Skin of body (tissue), 2 donors: Measurements from ENCODE around the gene UBASH3B. TPM values are rescaled to one million over a fixed set of nuclear protein-coding genes. Genes with fewer than 3 reads are reported as not detected.

Experiments
- DNase-seq: peaks from one replicate; lab custom pipeline; 2025; lab: John Stamatoyannopoulos, UW
- total RNA-seq: library from RNA; depleted of rRNA; stranded (reverse); fragments of >200 nt; gene quantifications from one replicate; pipeline ENCODE4 v1.2.3, GENCODE V29; 2014

The UBASH3B gene
- total RNA-seq, 1 donor from 2014 or later = 3.8 TPM

DNA sequence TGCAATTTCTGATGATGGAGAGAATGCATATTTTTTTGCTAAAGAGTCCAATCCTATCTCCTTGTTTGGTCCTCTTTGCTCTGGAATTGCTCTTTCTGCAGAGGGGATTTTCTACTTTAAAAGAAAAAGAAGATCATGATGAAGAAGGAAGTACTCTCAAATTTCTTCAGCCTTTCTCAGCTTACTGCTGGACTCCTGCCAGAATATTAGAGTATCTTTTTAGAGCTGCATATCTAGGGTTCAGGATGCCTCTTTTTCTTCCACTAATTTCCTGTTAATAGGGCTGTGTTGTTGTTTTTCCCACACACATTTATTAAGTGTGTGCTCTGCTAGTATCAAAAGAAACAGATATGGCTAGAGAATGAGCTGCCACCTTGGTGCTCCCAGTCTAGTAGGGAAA lies 18.2 kb downstream of the UBASH3B start:
- DNase-seq = no peak

DNA sequence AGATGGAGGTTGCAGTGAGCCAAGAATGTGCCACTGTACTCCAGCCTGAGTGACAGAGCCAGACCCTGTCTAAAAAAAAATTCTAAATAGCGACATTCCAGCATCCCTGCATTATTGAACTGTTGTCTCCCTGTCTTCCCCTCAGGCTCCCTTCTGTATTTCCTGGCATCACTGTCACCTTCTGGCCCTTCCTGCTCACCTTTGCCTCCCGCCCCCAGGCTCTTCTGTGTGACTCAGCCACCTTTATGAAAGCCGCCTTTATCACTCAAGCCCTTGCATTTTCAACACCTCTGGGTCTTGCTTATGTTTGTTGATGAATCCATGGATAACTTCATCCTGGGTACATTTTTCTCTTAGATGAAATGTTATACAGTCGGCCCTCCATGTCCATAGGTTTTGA lies 21.1 kb downstream of the UBASH3B start:
- no peak for DNase-seq

DNA sequence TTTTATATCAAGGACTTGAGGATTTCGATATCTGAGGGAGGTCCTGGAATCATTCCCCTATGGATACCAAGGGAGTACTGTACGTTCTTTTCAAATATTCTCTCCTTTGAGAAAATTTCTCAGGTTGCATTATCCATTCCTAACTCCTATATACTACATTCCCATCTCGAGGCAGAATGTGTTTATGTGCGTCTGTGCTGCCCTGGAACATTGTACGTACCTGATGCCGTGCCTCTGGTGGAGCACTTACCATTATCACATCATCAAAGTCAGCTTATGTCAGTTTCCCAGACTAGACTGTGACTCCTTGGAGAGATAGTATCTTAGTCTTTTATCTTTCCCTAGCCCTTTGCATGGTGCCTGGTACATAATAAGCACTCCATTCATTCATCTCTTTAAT lies 21.7 kb downstream of the UBASH3B start:
- no peak for DNase-seq

DNA sequence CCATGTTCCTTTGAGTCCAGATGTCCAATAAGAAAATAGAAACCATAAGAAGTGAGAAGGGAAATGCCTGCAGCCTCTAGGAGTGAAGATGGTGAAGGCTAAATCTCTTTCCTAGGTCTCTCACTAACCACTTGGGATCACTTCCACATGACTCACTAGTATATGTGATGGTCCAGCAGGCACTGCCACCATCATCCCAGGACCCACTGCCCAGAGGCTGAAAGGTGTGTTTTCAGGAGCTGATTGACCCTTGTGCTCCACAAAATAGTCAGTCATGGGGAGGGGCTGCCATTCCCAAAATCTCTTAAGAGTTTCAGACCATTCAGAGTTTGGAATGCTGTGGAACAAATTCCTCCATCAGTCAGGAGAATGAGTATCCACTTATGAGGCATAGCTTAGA lies 22.9 kb downstream of the UBASH3B start:
- no peak for DNase-seq

DNA sequence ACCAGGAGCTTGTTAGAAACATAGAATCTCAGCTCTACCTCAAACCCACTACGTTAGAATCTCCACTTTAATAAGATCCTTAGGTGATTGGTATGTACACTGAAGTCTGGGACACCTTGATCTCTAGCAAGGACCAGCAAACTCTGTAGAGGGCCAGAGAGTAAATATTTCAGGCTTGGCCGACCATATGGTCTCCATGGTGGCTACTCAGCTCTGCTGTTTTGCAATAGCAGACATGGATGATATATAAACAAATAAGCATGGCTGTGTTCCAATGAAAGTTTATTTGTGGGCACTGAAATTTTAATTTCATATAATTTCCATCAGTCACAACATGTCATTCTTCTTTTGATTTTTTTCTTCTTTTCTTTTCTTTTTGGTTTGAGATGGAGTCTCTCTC lies 23.9 kb downstream of the UBASH3B start:
- no peak for DNase-seq

DNA sequence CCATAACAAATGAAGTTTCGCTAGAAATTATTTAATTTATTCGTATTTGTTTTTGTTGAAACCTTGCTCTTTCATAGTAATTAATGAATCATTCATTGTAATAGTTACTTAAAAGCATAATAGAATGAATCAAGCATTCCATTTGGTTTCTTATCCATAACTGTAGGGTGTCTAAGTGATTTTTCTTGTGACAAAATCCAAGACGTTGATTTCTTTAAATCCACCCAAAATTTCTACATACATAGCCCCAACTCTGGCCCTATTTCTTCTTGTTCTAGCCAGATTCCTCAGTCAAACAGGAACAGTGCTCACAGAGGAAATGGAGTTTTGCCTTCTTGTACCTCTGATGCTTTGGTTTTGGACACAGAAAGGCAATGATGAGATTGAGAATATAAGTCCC lies 25.5 kb downstream of the UBASH3B start:
- no peak for DNase-seq

DNA sequence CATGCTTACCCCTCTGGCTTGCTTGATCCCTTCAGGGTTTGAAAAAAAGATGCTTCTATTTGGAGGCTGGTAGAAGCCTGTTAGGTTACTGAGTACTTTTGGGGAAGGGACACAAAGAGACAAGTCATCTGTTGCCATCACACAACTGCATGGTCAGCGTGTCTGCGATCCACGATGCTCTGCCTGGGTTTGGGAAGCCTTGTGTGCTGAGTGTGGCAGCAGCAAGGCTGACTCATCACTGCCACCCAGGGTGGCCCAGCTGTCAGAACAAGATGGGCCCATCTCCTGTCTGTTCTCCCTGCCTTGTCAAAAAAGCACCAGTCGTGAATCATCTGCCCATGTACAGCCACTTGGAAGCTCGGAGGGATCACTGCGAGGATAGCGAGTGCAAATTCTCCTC lies 26.2 kb downstream of the UBASH3B start:
- no peak for DNase-seq

DNA sequence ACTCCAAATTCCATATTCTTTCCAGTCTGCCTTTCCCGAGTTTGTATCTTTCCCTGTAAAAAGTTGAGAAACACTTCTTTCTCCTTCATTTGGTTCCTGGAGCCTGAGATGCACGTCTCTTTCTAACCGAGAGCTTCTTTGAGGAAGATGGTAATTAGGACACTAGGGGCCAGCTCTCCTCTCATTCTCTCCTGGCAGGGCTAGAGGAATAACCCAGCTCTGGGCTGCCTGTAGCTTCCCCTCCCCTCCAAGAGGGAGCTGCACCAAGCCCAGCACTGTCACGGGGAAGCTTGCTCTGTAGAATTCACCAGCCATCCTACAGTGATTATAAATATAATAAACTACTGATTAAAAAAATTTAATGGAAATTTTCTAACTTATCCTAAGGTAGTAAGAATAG lies 26.9 kb downstream of the UBASH3B start:
- no peak for DNase-seq

DNA sequence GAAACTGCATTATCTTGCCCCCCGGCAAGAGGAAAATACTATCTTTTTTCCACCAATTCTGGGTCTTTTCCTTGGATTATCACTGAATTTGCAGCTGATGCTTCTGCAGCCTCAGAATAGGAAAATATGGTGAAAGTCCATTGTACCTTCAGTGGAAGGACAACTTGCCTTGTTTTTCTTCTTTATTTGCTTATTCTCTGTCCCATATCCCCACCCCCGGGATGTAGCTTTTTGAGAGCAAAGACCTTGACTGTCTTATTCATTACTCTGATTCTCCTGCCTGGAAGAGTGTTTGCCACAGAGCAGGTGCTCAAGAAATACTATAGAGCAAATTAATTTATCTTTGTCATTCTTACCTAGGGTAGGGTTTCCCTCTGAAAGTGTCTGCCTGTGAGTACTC lies 29.5 kb downstream of the UBASH3B start:
- DNase-seq = no peak

DNA sequence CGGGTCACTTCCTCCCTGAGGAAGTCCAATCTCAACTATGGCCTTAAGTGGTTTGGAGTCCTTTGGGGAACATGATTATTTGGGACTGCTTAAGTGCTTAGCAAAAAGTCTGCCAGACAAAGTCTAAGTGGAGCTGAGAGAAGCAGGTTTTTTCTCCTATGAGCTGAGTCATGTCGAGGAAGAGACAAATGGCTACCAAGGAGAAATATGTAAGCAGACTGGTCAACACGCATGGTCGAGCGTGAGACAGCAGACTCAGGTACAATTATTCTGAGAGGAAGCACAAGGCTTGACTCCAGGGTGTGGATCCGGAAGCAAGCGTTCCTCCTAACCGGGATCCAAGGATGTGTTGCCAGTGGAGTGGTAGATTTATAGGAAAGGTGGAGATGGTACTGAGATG lies 30.6 kb downstream of the UBASH3B start:
- DNase-seq = no peak

DNA sequence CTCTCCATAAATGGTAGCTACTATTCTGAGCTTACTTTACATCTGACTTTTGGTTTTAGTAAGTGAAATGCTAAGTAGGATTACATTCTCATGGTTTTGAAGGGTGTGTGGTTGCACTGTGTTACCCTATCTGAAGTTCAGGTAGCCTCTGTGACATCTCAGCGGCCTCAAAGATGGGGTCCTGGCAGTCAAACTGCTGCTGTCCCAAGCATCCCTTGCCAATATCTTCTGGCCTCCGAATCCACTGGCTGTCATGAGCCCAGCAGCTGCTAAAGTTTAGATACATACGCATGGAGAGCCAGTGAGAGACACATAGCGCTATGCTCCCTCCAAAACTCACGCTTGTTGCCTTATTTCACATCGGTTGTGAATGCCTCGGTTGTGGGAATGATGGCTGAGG lies 34.9 kb downstream of the UBASH3B start:
- DNase-seq = peak; percentile 27

DNA sequence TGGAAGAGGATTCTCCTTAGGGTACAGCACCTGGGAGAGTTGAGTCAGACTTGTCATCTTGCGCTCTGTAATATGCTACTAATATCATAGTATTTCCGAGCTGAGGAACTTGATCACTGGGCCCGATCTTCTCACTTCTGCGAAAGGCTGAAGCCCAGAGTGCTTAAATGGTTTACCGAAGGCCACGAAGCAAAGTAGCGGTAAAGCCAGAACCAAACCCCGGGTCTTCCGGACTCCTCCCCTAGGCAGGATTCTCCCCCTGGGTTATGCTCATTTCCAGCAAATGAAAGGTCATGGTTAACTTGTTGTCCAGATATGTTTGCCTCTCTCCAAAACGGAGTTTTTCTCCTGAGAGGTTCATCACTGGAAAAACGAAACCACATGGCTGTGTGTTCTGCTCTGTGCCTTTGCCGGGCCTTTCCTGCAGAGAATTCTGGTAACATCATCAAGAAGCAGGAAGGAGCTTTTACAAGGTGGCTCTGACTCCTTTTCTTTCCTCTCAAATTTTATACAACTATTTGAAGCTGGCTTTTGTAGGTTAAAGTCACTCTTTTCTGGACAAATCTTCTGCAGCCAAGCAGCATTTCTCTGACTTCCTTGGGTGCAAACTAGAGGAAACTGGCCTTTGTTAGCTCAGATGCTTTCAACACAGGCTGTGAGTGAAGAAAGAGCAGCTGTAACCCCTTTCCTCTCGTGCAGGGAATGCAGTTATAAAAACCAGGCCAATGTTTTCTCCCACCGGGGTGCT lies 35.5 kb downstream of the UBASH3B start:
- peak; percentile 47 for DNase-seq

DNA sequence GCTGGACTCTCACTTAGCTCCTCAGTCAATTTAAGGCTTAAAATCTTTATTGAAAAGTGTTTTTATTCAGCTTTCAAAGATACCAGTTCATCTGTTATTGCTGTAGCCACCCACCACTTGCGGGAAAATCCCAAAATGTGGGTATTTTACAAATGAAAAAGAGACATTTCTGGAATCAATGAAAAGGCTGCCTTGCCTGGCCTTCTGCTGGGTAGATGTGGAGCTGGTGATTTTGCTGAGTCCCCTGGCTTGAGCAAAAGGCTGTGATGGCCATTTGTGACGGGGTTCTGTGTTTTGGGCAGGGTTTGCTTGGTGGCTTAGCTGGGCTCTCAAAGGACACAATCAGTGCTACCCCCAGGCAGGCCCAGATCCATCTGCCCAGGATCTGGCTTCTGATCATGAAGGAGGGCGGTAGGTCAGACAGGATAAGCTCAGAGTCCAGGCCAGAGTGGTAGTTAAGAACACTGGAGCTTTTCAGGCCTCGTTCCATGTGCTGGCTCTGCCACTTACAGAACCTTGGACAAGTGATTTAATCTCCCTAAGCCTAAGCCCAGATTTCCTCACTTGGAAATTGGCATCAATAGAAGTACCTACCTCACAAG lies 36.1 kb downstream of the UBASH3B start:
- DNase-seq = no peak

DNA sequence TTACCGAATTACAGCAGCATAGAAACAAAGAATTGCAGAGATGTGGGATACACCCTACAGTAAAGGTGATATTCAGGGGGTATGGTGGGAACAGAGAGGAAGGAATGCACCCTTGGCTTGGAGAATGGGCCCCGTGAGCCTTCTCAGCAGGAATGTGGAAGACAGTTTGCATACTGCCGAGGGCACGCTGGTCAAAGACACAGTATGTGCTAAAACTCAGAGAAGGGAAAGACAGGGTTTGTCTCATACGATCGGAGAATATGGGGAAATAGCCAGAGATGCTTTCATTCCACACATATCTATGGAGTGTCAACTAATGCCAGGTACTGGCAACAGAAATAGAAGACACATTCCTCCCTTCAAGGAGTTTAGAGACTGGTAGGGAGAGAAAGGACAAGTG lies 36.9 kb downstream of the UBASH3B start:
- DNase-seq = no peak

DNA sequence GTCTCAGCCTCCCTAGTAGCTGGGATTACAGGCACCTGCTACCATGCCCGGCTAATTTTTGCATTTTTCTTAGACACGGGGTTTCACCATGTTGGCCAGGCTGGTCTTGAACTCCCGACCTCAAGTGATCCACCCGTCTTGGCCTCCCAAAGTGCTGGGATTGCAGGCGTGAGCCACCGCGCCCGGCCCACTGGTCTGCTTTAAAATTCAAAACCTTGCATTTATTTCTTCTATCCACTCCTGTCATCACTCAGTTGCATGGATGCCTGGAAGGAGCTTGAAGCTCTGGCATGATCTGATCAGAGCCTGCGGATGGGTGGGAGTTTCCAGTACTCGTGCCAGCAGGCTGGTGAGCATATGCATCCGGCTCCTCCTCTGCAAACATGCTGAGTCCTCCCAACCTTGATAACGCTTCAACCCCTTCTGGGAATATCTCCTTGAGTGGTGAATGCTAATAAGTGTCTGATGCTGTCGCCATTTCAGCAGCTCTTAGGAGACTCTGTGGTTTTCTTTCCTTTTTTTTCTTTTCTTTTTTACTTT lies 39.6 kb downstream of the UBASH3B start:
- no peak for DNase-seq

DNA sequence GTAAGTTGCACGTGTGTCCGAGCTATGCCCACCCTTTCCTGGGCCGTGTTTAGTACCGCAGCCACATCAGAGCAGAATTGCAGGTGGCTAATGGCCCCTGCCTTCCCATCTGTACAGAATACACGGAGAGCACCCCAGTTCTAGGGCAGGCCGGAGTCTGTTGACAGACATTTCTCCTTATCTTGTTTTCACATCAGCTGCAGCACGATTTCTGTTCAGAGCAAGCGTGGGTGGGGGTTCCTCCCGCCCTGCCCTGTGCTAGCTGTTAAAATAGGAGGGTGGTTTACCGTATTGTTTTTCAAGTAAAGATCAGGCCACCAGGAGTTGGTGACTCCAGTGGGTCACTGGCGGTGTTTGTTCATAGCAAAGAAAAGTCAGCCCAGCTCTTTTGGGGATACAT lies 41.1 kb downstream of the UBASH3B start:
- no peak for DNase-seq

DNA sequence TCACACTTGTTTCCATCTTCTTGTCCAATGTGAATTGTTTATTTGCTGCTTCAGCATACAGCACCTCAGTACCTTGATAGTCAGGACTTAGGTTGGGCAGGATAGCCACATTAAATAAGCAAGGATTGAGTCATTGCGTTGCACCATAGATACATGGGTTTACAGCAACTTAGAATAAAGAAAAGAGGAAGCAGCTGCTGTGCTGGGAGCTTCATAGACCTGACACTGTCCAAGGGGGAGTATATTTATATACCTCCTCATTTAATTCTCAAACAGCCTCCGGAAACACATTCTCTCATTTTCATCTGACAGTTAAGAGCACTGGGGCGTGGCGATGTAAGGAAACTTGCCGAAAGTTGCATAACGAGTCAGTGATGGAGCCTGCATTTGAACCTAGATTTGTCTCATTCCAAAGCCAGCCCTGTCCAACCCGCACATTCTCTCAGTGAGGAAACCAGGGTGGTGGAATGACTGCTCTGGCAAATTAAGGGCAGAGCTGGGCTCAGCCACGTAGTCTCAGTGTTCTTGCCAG lies 42.2 kb downstream of the UBASH3B start:
- peak; percentile 9 for DNase-seq

DNA sequence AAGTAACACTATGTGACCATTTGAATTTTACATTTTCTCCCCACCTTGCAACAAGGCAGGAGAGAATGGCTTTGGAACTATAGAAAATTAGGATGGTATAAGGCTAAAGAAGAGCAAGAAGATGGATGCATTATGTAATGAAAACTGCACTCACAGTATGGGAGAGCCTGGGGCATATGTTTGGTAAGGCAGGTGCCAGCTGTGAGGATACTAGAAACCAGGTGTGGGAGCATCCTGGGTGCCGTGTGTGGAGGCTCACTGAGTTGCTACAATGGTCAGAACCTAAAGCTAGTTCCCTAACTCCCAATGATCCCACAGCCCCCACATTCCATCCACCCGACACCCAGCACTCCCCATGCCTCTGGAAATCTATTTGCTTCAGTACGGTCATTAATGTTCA lies 42.9 kb downstream of the UBASH3B start:
- DNase-seq = no peak

DNA sequence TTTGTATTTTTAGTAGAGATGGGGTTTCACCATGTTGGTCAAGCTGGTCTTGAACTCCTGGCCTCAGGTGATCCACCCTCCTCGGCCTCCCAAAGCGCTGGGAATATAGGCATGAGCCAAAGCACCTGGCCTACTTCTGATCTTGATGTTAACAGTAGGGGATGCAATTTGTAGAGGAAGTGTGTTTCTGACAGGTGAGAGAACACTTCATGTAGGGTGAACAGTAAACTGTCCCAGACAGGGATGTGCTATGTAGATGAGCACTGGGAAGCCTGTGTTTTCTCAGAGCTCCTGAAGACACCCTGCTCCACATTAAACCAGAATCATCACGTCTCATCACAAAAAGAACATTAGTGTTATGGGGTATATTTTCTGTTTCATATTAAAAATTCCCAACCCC lies 45.1 kb downstream of the UBASH3B start:
- DNase-seq = no peak

DNA sequence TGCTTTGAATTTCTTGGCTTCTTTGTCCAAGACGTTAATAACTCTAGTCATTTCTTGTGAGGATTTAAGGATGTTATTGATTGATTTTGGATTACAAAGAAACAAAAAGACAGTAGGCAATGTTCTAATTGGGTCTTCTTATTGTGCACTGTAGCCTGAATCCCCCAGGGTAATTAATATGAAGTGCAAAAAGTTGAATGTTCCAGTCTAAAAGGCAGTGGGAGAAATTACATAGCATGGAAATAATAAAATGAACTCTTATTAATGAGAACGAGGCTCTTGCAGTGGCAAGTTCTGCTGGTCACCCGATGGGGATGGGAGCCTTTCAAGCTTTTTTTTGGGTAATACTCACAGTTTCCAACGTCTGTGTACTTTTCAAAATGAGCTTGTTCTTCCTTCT lies 45.6 kb downstream of the UBASH3B start:
- peak; percentile 8 for DNase-seq

DNA sequence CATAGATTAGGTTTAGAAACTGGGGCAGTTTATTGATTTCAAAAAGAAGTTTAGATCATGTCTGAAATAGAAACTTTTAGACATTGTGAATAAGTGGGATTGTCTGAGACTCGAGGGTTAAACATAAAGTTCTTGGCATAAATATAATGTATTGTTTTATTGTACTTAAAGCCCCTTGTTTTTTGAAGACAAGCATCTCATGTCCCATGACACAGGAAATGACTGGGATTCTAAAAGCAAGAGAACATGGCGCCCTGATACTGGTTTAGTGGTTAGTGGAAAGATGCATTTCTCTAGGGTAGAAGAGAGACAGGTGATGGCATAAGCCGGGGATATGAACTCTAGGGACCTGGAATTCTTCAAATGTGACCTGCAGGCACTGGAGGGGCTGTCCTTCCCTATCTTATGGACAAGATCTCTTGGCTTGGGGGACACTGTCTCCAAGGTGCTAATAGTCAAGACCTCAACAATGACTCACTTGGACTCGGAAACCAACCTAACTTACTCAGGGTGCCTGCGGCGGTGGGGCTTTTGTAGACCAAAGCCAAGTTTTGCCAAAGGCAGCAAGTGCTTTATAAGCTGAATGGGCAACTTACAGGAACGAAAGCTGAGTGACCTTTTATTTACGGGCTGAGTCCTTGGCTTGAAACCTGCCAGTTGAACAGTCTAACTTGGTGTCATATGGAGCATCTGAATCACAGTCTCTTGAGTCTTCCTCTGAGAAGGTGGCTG lies 48.2 kb downstream of the UBASH3B start:
- no peak for DNase-seq

DNA sequence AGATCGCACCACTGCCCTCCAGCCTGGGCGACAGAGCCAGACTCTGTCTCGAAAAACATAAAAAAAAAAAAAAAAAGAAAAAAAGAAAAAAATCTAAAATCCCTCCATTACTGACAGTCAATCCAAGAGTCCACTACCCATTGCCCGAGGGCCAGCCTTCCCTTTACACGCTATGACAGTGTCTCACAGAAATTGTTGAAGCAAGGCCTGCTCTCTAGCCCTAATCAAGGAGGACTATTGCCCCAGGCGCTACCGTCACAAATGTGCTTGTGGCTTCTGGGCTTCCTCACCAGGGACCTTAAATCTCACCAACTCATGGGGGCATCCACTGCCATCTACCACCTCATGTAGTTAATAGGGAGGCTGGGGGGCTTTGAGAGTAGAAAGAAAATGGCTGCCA lies 49.9 kb downstream of the UBASH3B start:
- DNase-seq = no peak
